ENCODE results near the gene RASA3. TPM values are rescaled to one million over a fixed set of nuclear protein-coding genes. Genes with fewer than 3 reads are reported as not detected.
"Not testable (repeated sequence)": the region's sequence is repeated elsewhere in the genome, so short reads cannot be mapped to it uniquely, and the experiment has no call there.

RASA3 gene
- total RNA-seq, 1 donor: 78.9 TPM

GRCh38 chr13:113996081-113996911, 136.1 kb downstream of the RASA3 start:
- H3K4me1 ChIP-seq (ENCODE audit: insufficient read depth, low read length): no peaks in the 10 kb centered on the region
- no peaks in the 10 kb centered on the region for H3K9me3 ChIP-seq (ENCODE audit: low read depth, low read length)
- H3K4me3 ChIP-seq (ENCODE audit: low read length): no peak overlapping the region
- no peaks in the 10 kb centered on the region for H3K27me3 ChIP-seq (ENCODE audit: insufficient read depth, low read length)

GRCh38 chr13:113995051-113995601, 137.3 kb downstream of the RASA3 start:
- H3K9me3 ChIP-seq (ENCODE audit: low read depth, low read length): no peaks in the 10 kb centered on the region

GRCh38 chr13:113992276-113993005, 140.0 kb downstream of the RASA3 start:
- no peaks in the 10 kb centered on the region for H3K4me1 ChIP-seq (ENCODE audit: insufficient read depth, low read length)
- no peak overlapping the region for H3K4me3 ChIP-seq (ENCODE audit: low read length)
- H3K9me3 ChIP-seq (ENCODE audit: low read depth, low read length): no peaks in the 10 kb centered on the region
- H3K27me3 ChIP-seq (ENCODE audit: insufficient read depth, low read length): no peaks in the 10 kb centered on the region

More at GRCh38 chr13:113995051-113995601, 137.3 kb downstream of the RASA3 start:
- Histone ChIP-seq H3K4me1 (ENCODE audit: insufficient read depth, low read length) (no peaks in the 10 kb centered on the region), H3K27me3 (ENCODE audit: insufficient read depth, low read length) (no peaks in the 10 kb centered on the region), H3K4me3 (ENCODE audit: low read length) (no peak overlapping the region)

- Histone ChIP-seq H3K9me3 (ENCODE audit: low read depth, low read length) (no peaks in the 10 kb centered on the region), H3K4me3 (ENCODE audit: low read length) (no peak overlapping the region), H3K4me1 (ENCODE audit: insufficient read depth, low read length) (no peaks in the 10 kb centered on the region), H3K27me3 (ENCODE audit: insufficient read depth, low read length) (no peaks in the 10 kb centered on the region)
These were observed 140.7 kb downstream of the RASA3 start for GRCh38 chr13:113991676-113992179.

GRCh38 chr13:113991191-113991669, 141.2 kb downstream of the RASA3 start:
- no peaks in the 10 kb centered on the region for H3K4me1 ChIP-seq (ENCODE audit: insufficient read depth, low read length)
- H3K4me3 ChIP-seq (ENCODE audit: low read length): no peak overlapping the region
- no peaks in the 10 kb centered on the region for H3K27me3 ChIP-seq (ENCODE audit: insufficient read depth, low read length)
- H3K9me3 ChIP-seq (ENCODE audit: low read depth, low read length): no peaks in the 10 kb centered on the region

GRCh38 chr13:113990321-113990837, 142.0 kb downstream of the RASA3 start:
- Histone ChIP-seq H3K9me3 (ENCODE audit: low read depth, low read length) (no peaks in the 10 kb centered on the region), H3K27me3 (ENCODE audit: insufficient read depth, low read length) (no peaks in the 10 kb centered on the region), H3K4me3 (ENCODE audit: low read length) (no peak overlapping the region), H3K4me1 (ENCODE audit: insufficient read depth, low read length) (no peaks in the 10 kb centered on the region)

- Histone ChIP-seq H3K27me3 (ENCODE audit: insufficient read depth, low read length) (no peaks in the 10 kb centered on the region), H3K4me1 (ENCODE audit: insufficient read depth, low read length) (no peaks in the 10 kb centered on the region), H3K9me3 (ENCODE audit: low read depth, low read length) (no peaks in the 10 kb centered on the region), H3K4me3 (ENCODE audit: low read length) (no peak overlapping the region)
These were observed 142.7 kb downstream of the RASA3 start for GRCh38 chr13:113989585-113990300.

GRCh38 chr13:113988859-113989258, 143.6 kb downstream of the RASA3 start:
- not testable (repeated sequence) for H3K4me3 ChIP-seq (ENCODE audit: low read length); H3K27me3 ChIP-seq (ENCODE audit: insufficient read depth, low read length); H3K9me3 ChIP-seq (ENCODE audit: low read depth, low read length); H3K4me1 ChIP-seq (ENCODE audit: insufficient read depth, low read length)

- Histone ChIP-seq H3K9me3 (ENCODE audit: low read depth, low read length) (no peaks in the 10 kb centered on the region), H3K4me1 (ENCODE audit: insufficient read depth, low read length) (no peaks in the 10 kb centered on the region), H3K4me3 (ENCODE audit: low read length) (no peak overlapping the region), H3K27me3 (ENCODE audit: insufficient read depth, low read length) (no peaks in the 10 kb centered on the region)
These were observed 150.1 kb downstream of the RASA3 start for GRCh38 chr13:113982296-113982661.

GRCh38 chr13:113981611-113982295, 150.7 kb downstream of the RASA3 start:
- Histone ChIP-seq H3K9me3 (ENCODE audit: low read depth, low read length) (no peaks in the 10 kb centered on the region), H3K4me3 (ENCODE audit: low read length) (no peak overlapping the region), H3K27me3 (ENCODE audit: insufficient read depth, low read length) (no peaks in the 10 kb centered on the region), H3K4me1 (ENCODE audit: insufficient read depth, low read length) (no peaks in the 10 kb centered on the region)

GRCh38 chr13:113981194-113981605, 151.2 kb downstream of the RASA3 start:
- H3K4me3 ChIP-seq (ENCODE audit: low read length): no peak overlapping the region
- no peaks in the 10 kb centered on the region for H3K27me3 ChIP-seq (ENCODE audit: insufficient read depth, low read length)
- no peaks in the 10 kb centered on the region for H3K9me3 ChIP-seq (ENCODE audit: low read depth, low read length)
- no peaks in the 10 kb centered on the region for H3K4me1 ChIP-seq (ENCODE audit: insufficient read depth, low read length)

GRCh38 chr13:113980489-113981064, 151.8 kb downstream of the RASA3 start:
- Histone ChIP-seq H3K27me3 (ENCODE audit: insufficient read depth, low read length) (no peaks in the 10 kb centered on the region), H3K4me3 (ENCODE audit: low read length) (no peak overlapping the region), H3K4me1 (ENCODE audit: insufficient read depth, low read length) (no peaks in the 10 kb centered on the region), H3K9me3 (ENCODE audit: low read depth, low read length) (no peaks in the 10 kb centered on the region)

GRCh38 chr13:113979791-113980471, 152.5 kb downstream of the RASA3 start:
- no peaks in the 10 kb centered on the region for H3K27me3 ChIP-seq (ENCODE audit: insufficient read depth, low read length)

More at GRCh38 chr13:113979791-113980471, 152.5 kb downstream of the RASA3 start:
- H3K4me3 ChIP-seq (ENCODE audit: low read length): no peak overlapping the region
- no peaks in the 10 kb centered on the region for H3K4me1 ChIP-seq (ENCODE audit: insufficient read depth, low read length)
- H3K9me3 ChIP-seq (ENCODE audit: low read depth, low read length): no peaks in the 10 kb centered on the region

All from mononuclear cell (primary cell).